Endodermal cell (in vitro differentiated cells): ENCODE results near the gene MADCAM1. TPM values are rescaled to one million over a fixed set of nuclear protein-coding genes. Genes with fewer than 3 reads are reported as not detected.

ENCODE experiments used
- DNase-seq: peaks from one replicate; pipeline ENCODE4 v3.0.0-alpha.2; 2017
- H3K27ac ChIP-seq: 2 replicates; pipeline ENCODE4 v1.5.1; 2013; ENCODE audit warnings: mild to moderate bottlenecking, low read depth, low read length, moderate library complexity
- H3K27me3 ChIP-seq: 2 replicates; pipeline ENCODE4 v1.6.1; 2013; ENCODE audit warnings: mild to moderate bottlenecking, low read length, moderate library complexity; ENCODE audit not compliant: insufficient read depth, control insufficient read depth, poor library complexity, severe bottlenecking
- H3K36me3 ChIP-seq: 2 replicates; pipeline ENCODE4 v1.7.0; 2013; ENCODE audit warnings: mild to moderate bottlenecking, low read length, moderate library complexity; ENCODE audit not compliant: control insufficient read depth, insufficient read depth
- H3K4me1 ChIP-seq: one replicate; pipeline ENCODE4 v1.7.0; 2013; ENCODE audit warnings: low read length; ENCODE audit not compliant: control insufficient read depth, insufficient read depth
- H3K4me3 ChIP-seq: 2 replicates; pipeline ENCODE4 v1.5.1; 2013; ENCODE audit warnings: mild to moderate bottlenecking, low read length, moderate library complexity
- H3K9ac ChIP-seq: 2 replicates; pipeline ENCODE4 v1.6.1; 2013; ENCODE audit warnings: mild to moderate bottlenecking, low read length, moderate library complexity; ENCODE audit not compliant: poor library complexity, severe bottlenecking; ENCODE audit errors: extremely low read depth
- H3K9me3 ChIP-seq: 2 replicates; pipeline ENCODE4 v1.6.1; 2013; ENCODE audit warnings: mild to moderate bottlenecking, low read length, moderate library complexity; ENCODE audit not compliant: control insufficient read depth
- H3K27ac Mint-ChIP-seq: 2 replicates; pipeline ENCODE4 v1.8.0; 2020; ENCODE audit warnings: mixed read lengths
- H3K27me3 Mint-ChIP-seq: 2 replicates; pipeline ENCODE4 v1.8.0; 2021; ENCODE audit warnings: mild to moderate bottlenecking, mixed read lengths; ENCODE audit not compliant: insufficient read depth
- H3K36me3 Mint-ChIP-seq: 2 replicates; pipeline ENCODE4 v1.8.0; 2020; ENCODE audit warnings: low read depth, mixed read lengths
- H3K4me1 Mint-ChIP-seq: 2 replicates; pipeline ENCODE4 v1.8.0; 2020; ENCODE audit warnings: mixed read lengths
- H3K4me3 Mint-ChIP-seq: 2 replicates; pipeline ENCODE4 v1.8.0; 2020; ENCODE audit warnings: mild to moderate bottlenecking, moderate library complexity, mixed read lengths
- H3K9me3 Mint-ChIP-seq: 2 replicates; pipeline ENCODE4 v1.8.0; 2020; ENCODE audit warnings: mild to moderate bottlenecking, mixed read lengths
- WGBS, 2 experiments: methylation state at CpG; one replicate each; pipeline versions ENCODE4 v1.1.5 to v1.1.7; 2013; ENCODE audit warnings: missing lambda C conversion rate in 2 of 2, mixed read lengths in 1 of 2; ENCODE audit not compliant: insufficient coverage in 1 of 2, insufficient read length in 1 of 2; 5-methylcytosine and 5-hydroxymethylcytosine counted together
- long read RNA-seq, 4 experiments: library from polyadenylated mRNA in 2 of 4; library from RNA in 1 of 4; library from capped mRNA in 1 of 4; stranded (forward) in 3 of 4; unstranded in 1 of 4; transcript quantifications; one replicate each; pipeline ENCODE4 v2.0.0, GENCODE V29; 2020 to 2021; ENCODE audit warnings: inconsistent platforms in 1 of 4
- polyA plus RNA-seq, 2 experiments: library from polyadenylated mRNA; stranded (reverse); fragments of 50-300 nt; gene quantifications; one replicate each; pipeline ENCODE4 v1.2.3, GENCODE V29; 2013
- total RNA-seq, 2 donors: library from RNA; stranded (reverse); fragmentation: NEBNext Ultra II Directional in 1 of 2; extraction: Animal tissue kit (Norgen Biotek cat#: 25700) in 1 of 2; gene quantifications; 2 replicates in 1 of 2; 3 replicates in 1 of 2; pipeline ENCODE4 v1.2.1, GENCODE V29; 2021
- TF ChIP-seq, protein P1 (sequence below): fragments of 200-600 bp; sonication (generic); conservative IDR thresholded peaks from 2 replicates; pipeline ENCODE4 v1.5.0; 2021; ENCODE audit warnings: antibody characterized with exemption, mild to moderate bottlenecking

MADCAM1 gene
- 1 to 10 TPM in 1 of 2 donors, under 1 TPM in 1; 0.46 to 1.5 TPM for total RNA-seq
- 0.85 TPM for polyA plus RNA-seq (2013, experiment 1 of 2)
- 0.54 TPM for polyA plus RNA-seq (2013, experiment 2 of 2)
- long read RNA-seq, experiment 1, partial matches to known transcripts: 1 of 1 reads
- long read RNA-seq, experiment 1, other reads (novel, unspliced or antisense): 0 of 1 reads
- long read RNA-seq, experiment 2: 0 reads
- long read RNA-seq, experiment 3, partial matches to known transcripts: 0 of 2 reads
- long read RNA-seq, experiment 3, other reads (novel, unspliced or antisense): 2 of 2 reads
- long read RNA-seq, experiment 4, partial matches to known transcripts: 0 of 2 reads
- long read RNA-seq, experiment 4, other reads (novel, unspliced or antisense): 2 of 2 reads

GRCh38 chr19:496112-496665, at the start of gene MADCAM1:
TSS of gene MADCAM1 (plus strand) at chr19:496486. CDS start at chr19:496500, 14 bp downstream.
- peak; percentile 59 for DNase-seq
- peaks cover 3% of the 10 kb centered on the region for H3K9me3 Mint-ChIP-seq
- Histone ChIP-seq H3K4me1 (no peaks in the 10 kb centered on the region), H3K27me3 (peaks cover 24% of the 10 kb centered on the region), H3K9me3 (no peaks in the 10 kb centered on the region), H3K27ac (no peak within 1 kb of the TSS), H3K4me3 (no peak within 1 kb of the TSS), H3K9ac (no peak within 1 kb of the TSS), H3K36me3 (no peaks in the 10 kb centered on the region)
- H3K36me3 Mint-ChIP-seq: no peaks in the 10 kb centered on the region
- H3K4me3 Mint-ChIP-seq: peak within 1 kb of the TSS; percentile 27
- TF ChIP-seq, protein P1, sequence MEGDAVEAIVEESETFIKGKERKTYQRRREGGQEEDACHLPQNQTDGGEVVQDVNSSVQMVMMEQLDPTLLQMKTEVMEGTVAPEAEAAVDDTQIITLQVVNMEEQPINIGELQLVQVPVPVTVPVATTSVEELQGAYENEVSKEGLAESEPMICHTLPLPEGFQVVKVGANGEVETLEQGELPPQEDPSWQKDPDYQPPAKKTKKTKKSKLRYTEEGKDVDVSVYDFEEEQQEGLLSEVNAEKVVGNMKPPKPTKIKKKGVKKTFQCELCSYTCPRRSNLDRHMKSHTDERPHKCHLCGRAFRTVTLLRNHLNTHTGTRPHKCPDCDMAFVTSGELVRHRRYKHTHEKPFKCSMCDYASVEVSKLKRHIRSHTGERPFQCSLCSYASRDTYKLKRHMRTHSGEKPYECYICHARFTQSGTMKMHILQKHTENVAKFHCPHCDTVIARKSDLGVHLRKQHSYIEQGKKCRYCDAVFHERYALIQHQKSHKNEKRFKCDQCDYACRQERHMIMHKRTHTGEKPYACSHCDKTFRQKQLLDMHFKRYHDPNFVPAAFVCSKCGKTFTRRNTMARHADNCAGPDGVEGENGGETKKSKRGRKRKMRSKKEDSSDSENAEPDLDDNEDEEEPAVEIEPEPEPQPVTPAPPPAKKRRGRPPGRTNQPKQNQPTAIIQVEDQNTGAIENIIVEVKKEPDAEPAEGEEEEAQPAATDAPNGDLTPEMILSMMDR: no peak
- H3K4me1 Mint-ChIP-seq: no peaks in the 10 kb centered on the region
- 47% methylated on average over 13 to 31 of the region's 33 CpGs for WGBS, 2 experiments
- peaks cover 44% of the 10 kb centered on the region for H3K27me3 Mint-ChIP-seq
- H3K27ac Mint-ChIP-seq: no peak within 1 kb of the TSS

GRCh38 chr19:447064-447426, 49.2 kb upstream of the MADCAM1 start:
- DNase-seq: no peak
- Histone ChIP-seq H3K36me3 (peaks cover 12% of the 10 kb centered on the region), H3K27me3 (no peaks in the 10 kb centered on the region), H3K4me1 (no peaks in the 10 kb centered on the region), H3K27ac (no peak overlapping the region), H3K9ac (no peak overlapping the region), H3K9me3 (peaks cover 15% of the 10 kb centered on the region), H3K4me3 (no peak overlapping the region)
- Mint-ChIP-seq H3K36me3 (peaks cover 39% of the 10 kb centered on the region), H3K27ac (no peak overlapping the region), H3K4me3 (no peak overlapping the region), H3K27me3 (no peaks in the 10 kb centered on the region), H3K9me3 (peaks cover 17% of the 10 kb centered on the region), H3K4me1 (no peaks in the 10 kb centered on the region)
- 95 to 96% methylated on average over 18 to 24 of the region's 24 CpGs for WGBS, 2 experiments
- TF ChIP-seq, protein P1: no peak

- H3K4me1 Mint-ChIP-seq: no peaks in the 10 kb centered on the region
These were observed 48.3 kb upstream of the MADCAM1 start for GRCh38 chr19:447816-448560.

More at GRCh38 chr19:447816-448560, 48.3 kb upstream of the MADCAM1 start:
- WGBS, 2 experiments: 92 to 93% methylated on average over 13 to 31 of the region's 31 CpGs
- H3K27ac Mint-ChIP-seq: no peak overlapping the region
- H3K27me3 Mint-ChIP-seq: no peaks in the 10 kb centered on the region
- TF ChIP-seq, protein P1: no peak
- H3K9me3 Mint-ChIP-seq: peaks cover 21% of the 10 kb centered on the region
- Histone ChIP-seq H3K4me1 (no peaks in the 10 kb centered on the region), H3K9ac (no peak overlapping the region), H3K9me3 (peaks cover 15% of the 10 kb centered on the region), H3K27ac (no peak overlapping the region), H3K4me3 (no peak overlapping the region), H3K36me3 (peaks cover 12% of the 10 kb centered on the region), H3K27me3 (no peaks in the 10 kb centered on the region)
- no peak overlapping the region for H3K4me3 Mint-ChIP-seq
- peaks cover 44% of the 10 kb centered on the region for H3K36me3 Mint-ChIP-seq
- DNase-seq: no peak
